GM12878 (cell line): Measurements from ENCODE around the gene SOX4. TPM values are rescaled to one million over a fixed set of nuclear protein-coding genes. Genes with fewer than 3 reads are reported as not detected.

ENCODE experiments used
- ATF3 ChIP-seq: IDR thresholded peaks from 2 replicates; pipeline ENCODE4 v1.6.1; 2011; ENCODE audit warnings: low read depth, mild to moderate bottlenecking, low read length, moderate library complexity, borderline replicate concordance; ENCODE audit errors: extremely low read depth
- CBFB ChIP-seq: IDR thresholded peaks from 2 replicates; pipeline ENCODE4 v1.6.1; 2016; ENCODE audit warnings: antibody characterized with exemption, low read depth
- EED ChIP-seq: sonication (generic); IDR thresholded peaks from 2 replicates; pipeline ENCODE4 v1.6.1; 2016; ENCODE audit warnings: antibody characterized with exemption, low read depth
- HDAC2 ChIP-seq: fragments of 200-600 bp; sonication (generic); IDR thresholded peaks from 2 replicates; pipeline ENCODE4 v1.6.1; 2017
- LARP7 ChIP-seq: fragments of 450-650 bp; IDR thresholded peaks from 2 replicates; pipeline ENCODE4 v1.6.1; 2017; ENCODE audit warnings: mild to moderate bottlenecking
- MTA3 ChIP-seq: IDR thresholded peaks from 2 replicates; pipeline ENCODE4 v1.6.1; 2012; ENCODE audit warnings: low read length, inconsistent platforms, borderline replicate concordance
- NR2F1 ChIP-seq: fragments of 450-650 bp; conservative IDR thresholded peaks from 2 replicates; pipeline ENCODE4 v1.6.1; 2017; ENCODE audit warnings: mild to moderate bottlenecking
- NRF1 ChIP-seq: conservative IDR thresholded peaks from 2 replicates; pipeline ENCODE4 v1.6.1; 2011; ENCODE audit warnings: mild to moderate bottlenecking, low read depth, low read length, improper control_type of control experiment
- PAX8 ChIP-seq: fragments of 450-650 bp; IDR thresholded peaks from 2 replicates; pipeline ENCODE4 v1.6.1; 2017; ENCODE audit warnings: mild to moderate bottlenecking, moderate library complexity
- RCOR1 ChIP-seq: conservative IDR thresholded peaks from 2 replicates; pipeline ENCODE4 v1.6.1; 2012; ENCODE audit warnings: low read depth, low read length, improper control_type of control experiment
- RUNX3 ChIP-seq: IDR thresholded peaks from 2 replicates; pipeline ENCODE4 v1.6.1; 2012; ENCODE audit warnings: low read length, inconsistent platforms
- SMAD5 ChIP-seq: IDR thresholded peaks from 2 replicates; pipeline ENCODE4 v1.6.1; 2016; ENCODE audit warnings: antibody characterized with exemption, low read depth
- SMARCA5 ChIP-seq: fragments of 450-650 bp; IDR thresholded peaks from 2 replicates; pipeline ENCODE4 v1.6.1; 2017; ENCODE audit warnings: mild to moderate bottlenecking
- STAT3 ChIP-seq: IDR thresholded peaks from 2 replicates; pipeline ENCODE4 v1.6.1; 2011; ENCODE audit warnings: low read depth, low read length, improper control_type of control experiment
- TBL1XR1 ChIP-seq: IDR thresholded peaks from 2 replicates; pipeline ENCODE4 v1.6.1; 2012; ENCODE audit warnings: low read depth, low read length, improper control_type of control experiment
- TCF7 ChIP-seq: IDR thresholded peaks from 2 replicates; pipeline ENCODE4 v1.6.1; 2014; ENCODE audit warnings: antibody characterized with exemption, borderline replicate concordance
- YBX1 ChIP-seq: fragments of 450-650 bp; IDR thresholded peaks from 2 replicates; pipeline ENCODE4 v1.6.1; 2016; ENCODE audit warnings: antibody characterized with exemption
- ZBED1 ChIP-seq: IDR thresholded peaks from 2 replicates; pipeline ENCODE4 v1.6.1; 2016; ENCODE audit warnings: borderline replicate concordance
- ZNF384 ChIP-seq: IDR thresholded peaks from 2 replicates; pipeline ENCODE4 v1.6.1; 2012; ENCODE audit warnings: low read depth, mild to moderate bottlenecking, low read length, improper control_type of control experiment, borderline replicate concordance
- ZZZ3 ChIP-seq: IDR thresholded peaks from 2 replicates; pipeline ENCODE4 v1.6.1; 2011; ENCODE audit warnings: low read depth; ENCODE audit not compliant: control insufficient read depth, insufficient read length
- polyA plus RNA-seq, 11 experiments: library from polyadenylated mRNA; depleted of rRNA in 4 of 11; unstranded in 6 of 11; stranded (reverse) in 5 of 11; fragments of >200 nt; fragmentation: Nextera tagmentation in 4 of 11; fragmentation: Illumina TruSeq in 1 of 11; extraction: Ambion mirVana in 4 of 11; extraction: Trizol in 1 of 11; gene quantifications; 1 replicate in 1 of 11; 2 replicates in 10 of 11; pipeline versions ENCODE4 v1.2.1 to v1.2.3, GENCODE V29; 2011 to 2016; ENCODE audit warnings: inconsistent platforms in 2 of 11, missing spikeins in 2 of 11, low read depth in 1 of 11
- total RNA-seq, 4 experiments: library from RNA; depleted of rRNA in 3 of 4; stranded (reverse); fragments of >200 nt in 3 of 4; fragmentation: Illumina TruSeq in 1 of 4; extraction: Trizol in 1 of 4; gene quantifications; 2 replicates each; pipeline versions ENCODE4 v1.2.1 to v1.2.3, GENCODE V29; 2013 to 2021
- TF ChIP-seq, protein P1 (sequence below): fragments of 450-650 bp; IDR thresholded peaks from 2 replicates; pipeline ENCODE4 v1.6.1; 2018; ENCODE audit warnings: borderline replicate concordance, mild to moderate bottlenecking; ENCODE audit not compliant: partially characterized antibody
- TF ChIP-seq, protein P2 (sequence below): fragments of 450-650 bp; IDR thresholded peaks from 2 replicates; pipeline ENCODE4 v1.6.1; 2017; ENCODE audit warnings: mild to moderate bottlenecking, low read depth, inconsistent platforms; ENCODE audit not compliant: poor library complexity, severe bottlenecking
- TF ChIP-seq, protein P3 (sequence below): fragments of 450-650 bp; formaldehyde crosslinking; IDR thresholded peaks from 2 replicates; pipeline ENCODE4 v1.5.0; 2022; ENCODE audit warnings: mild to moderate bottlenecking, missing genetic modification characterization

The SOX4 gene
- total and polyA plus RNA-seq, 10 of the 15 experiments (the other 5 are each of a cell fraction or from before 2014, with no cell fraction given) = 16.8 to 119 (median 26.5) TPM

GRCh38 chr6:21593927-21594415 lies 420 bp downstream of the SOX4 start (continued):
- no peak for TF ChIP-seq NRF1
- TF ChIP-seq ZZZ3 = no peak
- no peak for TF ChIP-seq STAT3
- TF ChIP-seq SMAD5 = peak; percentile 7
- no peak for TF ChIP-seq LARP7
- TF ChIP-seq CBFB = no peak
- no peak for TF ChIP-seq TCF7
- 0 out of 2 replicates have a peak, but pooled peaks have one; percentile 15 for TF ChIP-seq TBL1XR1
- no peak for TF ChIP-seq ATF3
- no peak for TF ChIP-seq EED
- TF ChIP-seq, protein P1, sequence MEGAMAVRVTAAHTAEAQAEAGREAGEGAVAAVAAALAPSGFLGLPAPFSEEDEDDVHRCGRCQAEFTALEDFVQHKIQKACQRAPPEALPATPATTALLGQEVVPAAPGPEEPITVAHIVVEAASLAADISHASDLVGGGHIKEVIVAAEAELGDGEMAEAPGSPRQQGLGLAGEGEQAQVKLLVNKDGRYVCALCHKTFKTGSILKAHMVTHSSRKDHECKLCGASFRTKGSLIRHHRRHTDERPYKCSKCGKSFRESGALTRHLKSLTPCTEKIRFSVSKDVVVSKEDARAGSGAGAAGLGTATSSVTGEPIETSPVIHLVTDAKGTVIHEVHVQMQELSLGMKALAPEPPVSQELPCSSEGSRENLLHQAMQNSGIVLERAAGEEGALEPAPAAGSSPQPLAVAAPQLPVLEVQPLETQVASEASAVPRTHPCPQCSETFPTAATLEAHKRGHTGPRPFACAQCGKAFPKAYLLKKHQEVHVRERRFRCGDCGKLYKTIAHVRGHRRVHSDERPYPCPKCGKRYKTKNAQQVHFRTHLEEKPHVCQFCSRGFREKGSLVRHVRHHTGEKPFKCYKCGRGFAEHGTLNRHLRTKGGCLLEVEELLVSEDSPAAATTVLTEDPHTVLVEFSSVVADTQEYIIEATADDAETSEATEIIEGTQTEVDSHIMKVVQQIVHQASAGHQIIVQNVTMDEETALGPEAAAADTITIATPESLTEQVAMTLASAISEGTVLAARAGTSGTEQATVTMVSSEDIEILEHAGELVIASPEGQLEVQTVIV = no peak
- no peak for TF ChIP-seq PAX8
- peak; percentile 11; the same call in 1 of the 2 replicates for TF ChIP-seq ZNF384
- TF ChIP-seq HDAC2 = 0 out of 2 replicates have a peak, but pooled peaks have one; percentile 17
- no peak for TF ChIP-seq RCOR1
- no peak for TF ChIP-seq NR2F1
- TF ChIP-seq MTA3 = 0 out of 2 replicates have a peak, but pooled peaks have one; percentile 17
- 0 out of 2 replicates have a peak, but pooled peaks have one; percentile 2 for TF ChIP-seq RUNX3
- TF ChIP-seq YBX1 = 0 out of 2 replicates have a peak, but pooled peaks have one; percentile 38
- TF ChIP-seq ZBED1 = no peak
- TF ChIP-seq SMARCA5 = no peak
- TF ChIP-seq, protein P2, sequence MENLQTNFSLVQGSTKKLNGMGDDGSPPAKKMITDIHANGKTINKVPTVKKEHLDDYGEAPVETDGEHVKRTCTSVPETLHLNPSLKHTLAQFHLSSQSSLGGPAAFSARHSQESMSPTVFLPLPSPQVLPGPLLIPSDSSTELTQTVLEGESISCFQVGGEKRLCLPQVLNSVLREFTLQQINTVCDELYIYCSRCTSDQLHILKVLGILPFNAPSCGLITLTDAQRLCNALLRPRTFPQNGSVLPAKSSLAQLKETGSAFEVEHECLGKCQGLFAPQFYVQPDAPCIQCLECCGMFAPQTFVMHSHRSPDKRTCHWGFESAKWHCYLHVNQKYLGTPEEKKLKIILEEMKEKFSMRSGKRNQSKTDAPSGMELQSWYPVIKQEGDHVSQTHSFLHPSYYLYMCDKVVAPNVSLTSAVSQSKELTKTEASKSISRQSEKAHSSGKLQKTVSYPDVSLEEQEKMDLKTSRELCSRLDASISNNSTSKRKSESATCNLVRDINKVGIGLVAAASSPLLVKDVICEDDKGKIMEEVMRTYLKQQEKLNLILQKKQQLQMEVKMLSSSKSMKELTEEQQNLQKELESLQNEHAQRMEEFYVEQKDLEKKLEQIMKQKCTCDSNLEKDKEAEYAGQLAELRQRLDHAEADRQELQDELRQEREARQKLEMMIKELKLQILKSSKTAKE = no peak
- TF ChIP-seq, protein P3, sequence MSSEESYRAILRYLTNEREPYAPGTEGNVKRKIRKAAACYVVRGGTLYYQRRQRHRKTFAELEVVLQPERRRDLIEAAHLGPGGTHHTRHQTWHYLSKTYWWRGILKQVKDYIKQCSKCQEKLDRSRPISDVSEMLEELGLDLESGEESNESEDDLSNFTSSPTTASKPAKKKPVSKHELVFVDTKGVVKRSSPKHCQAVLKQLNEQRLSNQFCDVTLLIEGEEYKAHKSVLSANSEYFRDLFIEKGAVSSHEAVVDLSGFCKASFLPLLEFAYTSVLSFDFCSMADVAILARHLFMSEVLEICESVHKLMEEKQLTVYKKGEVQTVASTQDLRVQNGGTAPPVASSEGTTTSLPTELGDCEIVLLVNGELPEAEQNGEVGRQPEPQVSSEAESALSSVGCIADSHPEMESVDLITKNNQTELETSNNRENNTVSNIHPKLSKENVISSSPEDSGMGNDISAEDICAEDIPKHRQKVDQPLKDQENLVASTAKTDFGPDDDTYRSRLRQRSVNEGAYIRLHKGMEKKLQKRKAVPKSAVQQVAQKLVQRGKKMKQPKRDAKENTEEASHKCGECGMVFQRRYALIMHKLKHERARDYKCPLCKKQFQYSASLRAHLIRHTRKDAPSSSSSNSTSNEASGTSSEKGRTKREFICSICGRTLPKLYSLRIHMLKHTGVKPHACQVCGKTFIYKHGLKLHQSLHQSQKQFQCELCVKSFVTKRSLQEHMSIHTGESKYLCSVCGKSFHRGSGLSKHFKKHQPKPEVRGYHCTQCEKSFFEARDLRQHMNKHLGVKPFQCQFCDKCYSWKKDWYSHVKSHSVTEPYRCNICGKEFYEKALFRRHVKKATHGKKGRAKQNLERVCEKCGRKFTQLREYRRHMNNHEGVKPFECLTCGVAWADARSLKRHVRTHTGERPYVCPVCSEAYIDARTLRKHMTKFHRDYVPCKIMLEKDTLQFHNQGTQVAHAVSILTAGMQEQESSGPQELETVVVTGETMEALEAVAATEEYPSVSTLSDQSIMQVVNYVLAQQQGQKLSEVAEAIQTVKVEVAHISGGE (CRISPR knock-in tag) = no peak
